Lower leg skin (tissue), 3 donors: ENCODE data around the gene AHCYL2.

ENCODE experiments used
- POLR2A ChIP-seq, 2 donors: fragments of 450-650 bp; IDR thresholded peaks; one replicate each; pipeline ENCODE4 v1.6.1; 2016 to 2017; ENCODE audit warnings: antibody characterized with exemption in 2 of 2, mild to moderate bottlenecking in 1 of 2, moderate library complexity in 1 of 2
- TF ChIP-seq, protein P1 (sequence below), 3 donors: fragments of 450-650 bp; IDR thresholded peaks; one replicate each; pipeline ENCODE4 v1.5.1; 2016; ENCODE audit warnings: antibody characterized with exemption in 3 of 3, mild to moderate bottlenecking in 3 of 3, moderate library complexity in 2 of 3

DNA sequence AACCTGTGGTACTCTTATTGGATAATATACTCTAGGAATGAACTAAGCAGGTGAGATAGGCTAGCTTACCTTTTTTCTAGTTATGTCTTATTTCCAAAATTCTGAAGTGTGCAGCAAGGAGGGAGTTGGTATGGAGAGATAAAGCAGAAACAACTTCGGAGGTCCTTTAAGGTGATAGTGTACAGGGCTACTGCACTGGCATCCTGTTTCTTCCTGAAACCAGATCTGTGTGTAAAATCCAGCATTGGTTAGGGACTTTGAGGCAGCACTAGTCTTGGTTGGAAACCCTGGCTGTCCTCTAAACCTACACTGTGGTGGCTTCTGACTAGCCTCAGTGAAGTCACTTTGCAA is 142.5 kb downstream of the AHCYL2 start:
- TF ChIP-seq, protein P1, sequence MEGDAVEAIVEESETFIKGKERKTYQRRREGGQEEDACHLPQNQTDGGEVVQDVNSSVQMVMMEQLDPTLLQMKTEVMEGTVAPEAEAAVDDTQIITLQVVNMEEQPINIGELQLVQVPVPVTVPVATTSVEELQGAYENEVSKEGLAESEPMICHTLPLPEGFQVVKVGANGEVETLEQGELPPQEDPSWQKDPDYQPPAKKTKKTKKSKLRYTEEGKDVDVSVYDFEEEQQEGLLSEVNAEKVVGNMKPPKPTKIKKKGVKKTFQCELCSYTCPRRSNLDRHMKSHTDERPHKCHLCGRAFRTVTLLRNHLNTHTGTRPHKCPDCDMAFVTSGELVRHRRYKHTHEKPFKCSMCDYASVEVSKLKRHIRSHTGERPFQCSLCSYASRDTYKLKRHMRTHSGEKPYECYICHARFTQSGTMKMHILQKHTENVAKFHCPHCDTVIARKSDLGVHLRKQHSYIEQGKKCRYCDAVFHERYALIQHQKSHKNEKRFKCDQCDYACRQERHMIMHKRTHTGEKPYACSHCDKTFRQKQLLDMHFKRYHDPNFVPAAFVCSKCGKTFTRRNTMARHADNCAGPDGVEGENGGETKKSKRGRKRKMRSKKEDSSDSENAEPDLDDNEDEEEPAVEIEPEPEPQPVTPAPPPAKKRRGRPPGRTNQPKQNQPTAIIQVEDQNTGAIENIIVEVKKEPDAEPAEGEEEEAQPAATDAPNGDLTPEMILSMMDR (IDR thresholded peaks at IDR 0.05) = no peak
- TF ChIP-seq POLR2A (IDR thresholded peaks at IDR 0.05) = no peak
